PC-3 (cell line): ENCODE measurements around the gene FBLN1. TPM values are rescaled to one million over a fixed set of nuclear protein-coding genes. Genes with fewer than 3 reads are reported as not detected.

Experiments used
- ATAC-seq: fragments of 200-7000 bp; cut with Tn5 transposase; 2 replicates; pipeline ENCODE4 v1.9.1; 2020; ENCODE audit warnings: mild to moderate bottlenecking, moderate library complexity
- BruUV-seq: library from RNA; stranded (reverse); fragments of 400-500 nt; replicated peaks from 2 replicates; lab custom pipeline; 2021; lab: Mats Ljungman, UMichigan
- CTCF ChIA-PET: fragments of 300-600 bp; sonication (Branson Sonifier 250); formaldehyde crosslinking; loops from one replicate; lab custom pipeline; 2022; ENCODE audit warnings: antibody characterized with exemption; lab: Charles Lee
- POLR2A ChIA-PET: fragments of 300-600 bp; sonication (Branson Sonifier 250); formaldehyde crosslinking; loops from one replicate; lab custom pipeline; 2022; ENCODE audit warnings: antibody characterized with exemption; ENCODE audit not compliant: unreplicated experiment; lab: Charles Lee
- DNase-seq: peaks from one replicate; pipeline ENCODE4 v3.0.0-alpha.2; 2015
- H2AFZ ChIP-seq: fragments of 300-600 bp; sonication (generic); 2 replicates; pipeline ENCODE4 v1.6.0; 2016; ENCODE audit warnings: antibody characterized with exemption, low read length
- H3F3A ChIP-seq: fragments of 300-600 bp; sonication (generic); one replicate; pipeline ENCODE4 v1.6.0; 2017; ENCODE audit warnings: antibody characterized with exemption, low read length, control low read depth, mild to moderate bottlenecking; ENCODE audit not compliant: unreplicated experiment
- H3K27ac ChIP-seq: fragments of 300-600 bp; sonication (generic); 2 replicates; pipeline ENCODE4 v1.5.1; 2016; ENCODE audit warnings: mild to moderate bottlenecking, low read length
- H3K27me3 ChIP-seq: fragments of 300-600 bp; sonication (generic); 2 replicates; pipeline ENCODE4 v1.6.1; 2016; ENCODE audit warnings: low read length, mixed read lengths
- H3K36me3 ChIP-seq: fragments of 300-600 bp; sonication (generic); 2 replicates; pipeline ENCODE4 v1.6.1; 2016; ENCODE audit warnings: low read depth, mixed run types, low read length, mixed read lengths
- H3K4me1 ChIP-seq: fragments of 300-600 bp; sonication (generic); 2 replicates; pipeline ENCODE4 v1.5.1; 2016; ENCODE audit warnings: low read length; ENCODE audit not compliant: insufficient read depth
- H3K4me2 ChIP-seq: fragments of 300-600 bp; sonication (generic); 2 replicates; pipeline ENCODE4 v1.6.0; 2016; ENCODE audit warnings: low read length
- H3K4me3 ChIP-seq: fragments of 300-600 bp; sonication (generic); 2 replicates; pipeline ENCODE4 v1.5.1; 2016; ENCODE audit warnings: mild to moderate bottlenecking, low read length, mixed read lengths
- H3K79me2 ChIP-seq: fragments of 300-600 bp; sonication (generic); 2 replicates; pipeline ENCODE4 v1.6.1; 2017; ENCODE audit warnings: low read length, mixed read lengths
- H3K9ac ChIP-seq: fragments of 300-600 bp; sonication (generic); 2 replicates; pipeline ENCODE4 v1.6.0; 2016; ENCODE audit warnings: mild to moderate bottlenecking, low read length
- H3K9me2 ChIP-seq: fragments of 300-600 bp; sonication (generic); replicated peaks from 2 replicates; pipeline ENCODE4 v1.6.1; 2016; ENCODE audit warnings: mixed run types, low read length, mixed read lengths
- H3K9me3 ChIP-seq: fragments of 300-600 bp; sonication (generic); 2 replicates; pipeline ENCODE4 v1.6.1; 2016; ENCODE audit warnings: low read length, mixed read lengths
- H4K20me1 ChIP-seq: fragments of 300-600 bp; sonication (generic); 2 replicates; pipeline ENCODE4 v1.6.1; 2016; ENCODE audit warnings: low read length, mixed read lengths
- CTCF ChIP-seq: fragments of 300-600 bp; sonication (generic); conservative IDR thresholded peaks from 2 replicates; pipeline ENCODE4 v1.5.1; 2017; ENCODE audit warnings: antibody characterized with exemption, low read depth, mild to moderate bottlenecking, low read length
- EZH2 ChIP-seq: fragments of 300-600 bp; sonication (generic); IDR thresholded peaks from one replicate; pipeline ENCODE4 v1.6.1; 2017; ENCODE audit warnings: antibody characterized with exemption, mild to moderate bottlenecking, low read length; ENCODE audit not compliant: unreplicated experiment
- EZH2phosphoT487 ChIP-seq: fragments of 300-600 bp; sonication (generic); IDR thresholded peaks from 2 replicates; pipeline ENCODE4 v1.6.1; 2018; ENCODE audit warnings: mild to moderate bottlenecking, antibody characterized with exemption, low read length, borderline replicate concordance
- intact Hi-C: fragments of 100-400 bp; cut with micrococcal nuclease; formaldehyde crosslinking; loops from 2 replicates; pipeline ENCODE4 v1.9.0; 2023
- total RNA-seq: library from RNA; depleted of rRNA; stranded (reverse); fragments of >200 nt; gene quantifications from 2 replicates; pipeline ENCODE4 v1.2.3, GENCODE V29; 2014

Gene FBLN1
- total RNA-seq, 1 experiment from 2014 or later, result 13.4 TPM

GRCh38 chr22:45615364-45615763 is 112.7 kb downstream of the FBLN1 start:
- DNase-seq (no peak), ATAC-seq (no peak)
- no TSS peak for BruUV-seq
- Histone ChIP-seq H3K27me3 (no peaks in the 10 kb centered on the region), H3K9ac (no peak overlapping the region), H3K79me2 (no peaks in the 10 kb centered on the region), H3K4me1 (peaks cover 18% of the 10 kb centered on the region), H3K27ac (no peak overlapping the region), H2AFZ (no peak overlapping the region), H3K9me3 (no peaks in the 10 kb centered on the region), H4K20me1 (no peaks in the 10 kb centered on the region), H3K4me3 (no peak overlapping the region), H3K4me2 (no peak overlapping the region), H3F3A (no peaks in the 10 kb centered on the region), H3K9me2 (no peaks in the 10 kb centered on the region), H3K36me3 (no peaks in the 10 kb centered on the region)
- intact Hi-C loops, result no loop called here
- ChIA-PET POLR2A (interaction anchor here (0.6 kb wide), 2 partner anchors 81 to 147 kb away, joined by 3 read pairs; no protein-coding TSS in a partner anchor), CTCF (interaction anchor here (0.6 kb wide), 1 partner anchor 9 kb away, joined by 3 read pairs; no protein-coding TSS in a partner anchor)
- TF ChIP-seq EZH2phosphoT487 (no peak), CTCF (no peak), EZH2 (no peak)

- DNase-seq (no peak), ATAC-seq (no peak)
- Histone ChIP-seq H2AFZ (no peak overlapping the region), H3K4me1 (peaks cover 18% of the 10 kb centered on the region), H3K9me2 (no peaks in the 10 kb centered on the region), H3K79me2 (no peaks in the 10 kb centered on the region), H3K36me3 (no peaks in the 10 kb centered on the region), H3K27ac (no peak overlapping the region), H3K9me3 (no peaks in the 10 kb centered on the region), H3K4me2 (no peak overlapping the region), H3K4me3 (no peak overlapping the region), H3K9ac (no peak overlapping the region), H3K27me3 (no peaks in the 10 kb centered on the region), H3F3A (no peaks in the 10 kb centered on the region), H4K20me1 (no peaks in the 10 kb centered on the region)
- ChIA-PET POLR2A (no interaction called here), CTCF (no interaction called here)
- intact Hi-C loops, result no loop called here
- BruUV-seq, result no TSS peak
- TF ChIP-seq EZH2 (no peak), CTCF (no peak), EZH2phosphoT487 (no peak)
These were observed 113.7 kb downstream of the FBLN1 start for GRCh38 chr22:45616432-45616831.

DNA sequence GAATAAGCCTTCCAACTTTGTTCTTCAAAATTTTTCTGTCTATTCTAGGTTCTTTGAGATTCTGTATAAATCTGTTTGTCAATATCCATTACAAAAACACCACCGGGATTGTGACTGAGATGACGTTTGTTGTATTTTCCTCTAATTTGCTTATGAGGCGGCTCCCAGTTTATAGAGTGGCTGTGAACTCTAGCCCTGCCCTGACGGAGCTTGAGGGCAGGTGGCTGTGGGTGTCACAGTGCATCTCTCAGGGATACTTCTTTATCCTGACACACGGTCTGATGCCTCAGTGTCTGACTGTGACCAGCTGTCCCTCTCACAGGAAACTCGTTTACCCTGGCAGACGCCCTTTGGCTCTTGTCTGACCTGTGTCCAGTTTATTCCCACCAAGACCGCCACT is 115.3 kb downstream of the FBLN1 start:
- no TSS peak for BruUV-seq

More for the DNA sequence above, 115.3 kb downstream of the FBLN1 start:
- Histone ChIP-seq H3K4me2 (no peak overlapping the region), H3K9ac (no peak overlapping the region), H3K4me3 (no peak overlapping the region), H3K4me1 (peaks cover 8% of the 10 kb centered on the region), H2AFZ (no peak overlapping the region), H3K79me2 (no peaks in the 10 kb centered on the region), H3F3A (no peaks in the 10 kb centered on the region), H3K27me3 (no peaks in the 10 kb centered on the region), H4K20me1 (no peaks in the 10 kb centered on the region), H3K36me3 (no peaks in the 10 kb centered on the region), H3K9me3 (no peaks in the 10 kb centered on the region), H3K9me2 (no peaks in the 10 kb centered on the region), H3K27ac (no peak overlapping the region)
- CTCF ChIA-PET, result no interaction called here
- TF ChIP-seq EZH2phosphoT487 (no peak), EZH2 (no peak), CTCF (no peak)
- POLR2A ChIA-PET, result no interaction called here
- no peak for DNase-seq
- intact Hi-C loops, result no loop called here
- ATAC-seq, result no peak
